IPS-20b (cell line): ENCODE results near the gene PRR7.
A peak's percentile ranks its signal among the peaks of the same experiment; 100 is the strongest.

Experiments used
- H3K27ac ChIP-seq: one replicate; pipeline ENCODE4 v1.5.1; 2013; ENCODE audit warnings: low read length
- H3K27me3 ChIP-seq: 2 replicates; pipeline ENCODE4 v1.6.1; 2013; ENCODE audit warnings: mild to moderate bottlenecking, low read length, inconsistent platforms; ENCODE audit not compliant: insufficient read depth
- H3K36me3 ChIP-seq: 2 replicates; pipeline ENCODE4 v1.6.1; 2013; ENCODE audit warnings: low read depth, mild to moderate bottlenecking, inconsistent platforms, low read length, moderate library complexity; ENCODE audit not compliant: insufficient read depth
- H3K4me1 ChIP-seq: 2 replicates; pipeline ENCODE4 v1.6.1; 2013; ENCODE audit warnings: mild to moderate bottlenecking, control low read depth, inconsistent platforms, low read length, moderate library complexity; ENCODE audit not compliant: insufficient read depth
- H3K4me3 ChIP-seq: 2 replicates; pipeline ENCODE4 v1.5.1; 2013; ENCODE audit warnings: mild to moderate bottlenecking, low read length, inconsistent platforms
- H3K9ac ChIP-seq: 2 replicates; pipeline ENCODE4 v1.6.1; 2013; ENCODE audit warnings: low read depth, mild to moderate bottlenecking, inconsistent platforms, low read length, moderate library complexity
- H3K9me3 ChIP-seq: 2 replicates; pipeline ENCODE4 v1.6.1; 2013; ENCODE audit warnings: mild to moderate bottlenecking, low read depth, low read length, inconsistent platforms; ENCODE audit not compliant: insufficient read depth

Gene PRR7

DNA sequence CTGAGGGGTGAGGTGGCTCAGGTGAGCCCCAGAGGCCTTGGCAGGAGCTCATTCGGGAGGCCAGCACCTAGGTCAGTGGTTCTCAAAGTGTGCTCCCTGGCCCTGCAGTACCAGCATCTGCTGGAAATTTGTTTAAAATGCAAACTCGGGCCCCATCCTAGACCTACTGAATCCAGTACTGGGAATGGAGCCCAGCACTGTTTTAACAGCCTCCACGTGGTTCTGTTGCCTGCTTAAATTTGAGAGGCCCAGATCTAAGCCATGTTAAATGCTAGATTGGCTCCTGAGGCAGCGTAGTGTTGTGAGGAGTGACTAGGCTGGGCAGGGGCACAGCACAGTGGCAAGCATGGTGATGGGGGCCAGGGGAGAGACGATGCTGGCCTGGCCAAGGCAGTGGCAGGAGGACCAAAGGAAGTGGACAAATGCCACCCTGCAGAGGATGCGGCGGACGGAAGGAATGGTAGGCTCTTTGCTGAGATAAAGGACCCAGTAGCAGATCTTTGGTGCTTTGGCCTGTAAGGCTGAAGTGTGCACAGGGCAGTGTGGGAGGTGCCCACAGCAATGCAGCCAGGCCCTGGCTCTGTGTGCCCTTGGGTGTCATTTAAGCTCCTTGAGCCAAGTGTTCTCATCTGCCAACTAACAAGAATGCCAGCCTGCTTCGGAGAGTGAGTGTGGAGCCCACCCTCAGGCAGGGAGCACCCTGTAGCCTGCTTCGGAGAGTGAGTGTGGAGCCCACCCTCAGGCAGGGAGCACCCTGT, 4.2 kb downstream of the PRR7 start:
- Histone ChIP-seq H3K9ac (no peak overlapping the region), H3K27me3 (peaks cover 39% of the 10 kb centered on the region), H3K27ac (no peak overlapping the region), H3K4me1 (peaks cover 6% of the 10 kb centered on the region; the same call in 1 of the 2 replicates), H3K36me3 (no peaks in the 10 kb centered on the region), H3K9me3 (no peaks in the 10 kb centered on the region), H3K4me3 (no peak overlapping the region)

- Histone ChIP-seq H3K27me3 (peaks cover 29% of the 10 kb centered on the region), H3K9me3 (no peaks in the 10 kb centered on the region), H3K36me3 (peaks cover 12% of the 10 kb centered on the region), H3K4me1 (peaks cover 10% of the 10 kb centered on the region; the same call in 1 of the 2 replicates), H3K4me3 (no peak overlapping the region), H3K27ac (no peak overlapping the region), H3K9ac (no peak overlapping the region)
Measured at GRCh38 chr5:177452688-177453638, 6.3 kb downstream of the PRR7 start.

DNA sequence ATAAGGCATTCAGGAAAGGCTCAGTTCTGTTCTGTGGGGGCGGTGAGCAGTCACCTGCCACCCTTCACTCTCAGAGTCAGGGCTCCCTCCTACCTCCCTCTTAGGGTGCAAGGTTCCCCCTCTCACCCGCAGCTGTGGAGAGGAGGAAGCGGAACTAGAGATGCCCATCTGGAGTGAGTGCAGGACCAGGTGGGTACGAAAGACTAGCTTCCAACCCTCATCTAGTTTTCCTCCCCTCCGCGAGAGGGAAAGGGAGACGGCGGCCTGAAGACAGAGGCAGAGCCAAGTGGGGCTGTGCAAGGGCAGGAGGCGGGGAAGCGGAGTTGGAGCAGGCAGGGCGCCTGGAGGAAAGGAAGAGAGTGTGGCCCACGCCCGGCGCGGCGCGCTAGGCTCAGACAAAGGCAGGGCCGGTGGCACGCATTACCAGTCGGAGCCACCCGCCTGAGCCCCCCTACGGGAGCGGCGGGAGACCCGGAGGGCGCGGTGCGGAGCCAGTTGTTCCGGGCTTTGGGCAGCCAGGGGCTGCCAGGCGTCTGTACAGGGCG, 7.3 kb downstream of the PRR7 start:
- no peak overlapping the region for H3K27ac ChIP-seq
- peaks cover 19% of the 10 kb centered on the region for H3K27me3 ChIP-seq
- H3K4me1 ChIP-seq: peaks cover 5% of the 10 kb centered on the region; the same call in 1 of the 2 replicates
- H3K4me3 ChIP-seq: peak overlapping the region; percentile 82
- peak overlapping the region; percentile 83 for H3K9ac ChIP-seq
- peaks cover 22% of the 10 kb centered on the region for H3K36me3 ChIP-seq
- no peaks in the 10 kb centered on the region for H3K9me3 ChIP-seq

DNA sequence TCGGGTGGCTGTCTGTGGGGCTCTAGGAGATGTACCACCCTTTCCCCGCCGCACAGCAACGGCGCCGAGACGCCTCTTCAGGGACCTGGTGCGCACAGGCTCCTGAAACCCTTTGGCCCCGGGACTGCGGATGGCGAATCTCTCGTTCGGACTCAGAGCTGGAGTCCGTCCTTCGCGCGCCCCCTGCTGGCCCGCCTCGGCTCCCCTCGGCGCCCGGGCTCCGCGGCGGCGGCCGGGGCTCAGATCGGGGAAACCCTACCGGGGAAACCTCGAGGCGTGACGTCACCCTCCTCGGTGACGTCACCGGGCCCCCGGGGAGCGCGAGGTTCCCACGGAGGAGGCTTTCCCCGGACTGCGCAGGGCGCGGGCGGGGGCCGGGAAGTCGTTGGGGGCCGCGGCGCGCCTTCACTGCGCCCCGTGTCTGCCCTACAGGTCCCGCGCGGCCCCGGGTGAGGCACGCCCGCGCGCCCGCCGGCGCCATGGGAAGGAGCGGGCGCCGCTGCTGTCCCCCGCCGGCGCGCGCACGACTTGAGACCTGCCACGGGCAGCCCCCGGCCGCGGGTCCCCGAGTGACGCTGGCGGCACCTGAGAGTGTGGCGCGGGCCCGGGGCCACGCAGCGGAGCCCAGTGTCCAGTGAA, 7.9 kb downstream of the PRR7 start:
- Histone ChIP-seq H3K9me3 (no peaks in the 10 kb centered on the region), H3K4me3 (peak overlapping the region; percentile 82), H3K36me3 (peaks cover 28% of the 10 kb centered on the region), H3K4me1 (peaks cover 5% of the 10 kb centered on the region; the same call in 1 of the 2 replicates), H3K27ac (no peak overlapping the region), H3K9ac (peak overlapping the region; percentile 83), H3K27me3 (peaks cover 17% of the 10 kb centered on the region)

DNA sequence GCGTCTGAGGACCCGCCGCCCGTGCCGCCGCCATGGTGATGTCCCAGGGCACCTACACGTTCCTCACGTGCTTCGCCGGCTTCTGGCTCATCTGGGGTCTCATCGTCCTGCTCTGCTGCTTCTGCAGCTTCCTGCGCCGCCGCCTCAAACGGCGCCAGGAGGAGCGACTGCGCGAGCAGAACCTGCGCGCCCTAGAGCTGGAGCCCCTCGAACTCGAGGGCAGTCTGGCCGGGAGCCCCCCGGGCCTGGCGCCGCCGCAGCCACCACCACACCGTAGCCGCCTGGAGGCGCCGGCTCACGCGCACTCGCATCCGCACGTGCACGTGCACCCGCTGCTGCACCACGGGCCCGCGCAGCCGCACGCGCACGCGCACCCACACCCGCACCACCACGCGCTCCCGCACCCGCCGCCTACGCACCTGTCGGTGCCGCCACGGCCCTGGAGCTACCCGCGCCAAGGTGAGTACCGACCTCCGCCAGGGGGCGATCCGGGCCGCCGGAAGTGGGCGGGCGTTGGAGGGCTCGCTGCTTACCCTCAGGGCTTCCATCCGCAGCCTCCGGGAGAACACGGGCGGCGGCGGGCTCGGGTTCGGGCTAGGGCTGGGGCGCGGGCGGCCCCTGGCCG, 8.5 kb downstream of the PRR7 start:
- peaks cover 34% of the 10 kb centered on the region for H3K36me3 ChIP-seq
- no peaks in the 10 kb centered on the region for H3K9me3 ChIP-seq
- peak overlapping the region; percentile 82 for H3K4me3 ChIP-seq
- H3K4me1 ChIP-seq: peaks cover 5% of the 10 kb centered on the region; the same call in 1 of the 2 replicates
- peak overlapping the region; percentile 83 for H3K9ac ChIP-seq
- no peak overlapping the region for H3K27ac ChIP-seq
- H3K27me3 ChIP-seq: peaks cover 13% of the 10 kb centered on the region

DNA sequence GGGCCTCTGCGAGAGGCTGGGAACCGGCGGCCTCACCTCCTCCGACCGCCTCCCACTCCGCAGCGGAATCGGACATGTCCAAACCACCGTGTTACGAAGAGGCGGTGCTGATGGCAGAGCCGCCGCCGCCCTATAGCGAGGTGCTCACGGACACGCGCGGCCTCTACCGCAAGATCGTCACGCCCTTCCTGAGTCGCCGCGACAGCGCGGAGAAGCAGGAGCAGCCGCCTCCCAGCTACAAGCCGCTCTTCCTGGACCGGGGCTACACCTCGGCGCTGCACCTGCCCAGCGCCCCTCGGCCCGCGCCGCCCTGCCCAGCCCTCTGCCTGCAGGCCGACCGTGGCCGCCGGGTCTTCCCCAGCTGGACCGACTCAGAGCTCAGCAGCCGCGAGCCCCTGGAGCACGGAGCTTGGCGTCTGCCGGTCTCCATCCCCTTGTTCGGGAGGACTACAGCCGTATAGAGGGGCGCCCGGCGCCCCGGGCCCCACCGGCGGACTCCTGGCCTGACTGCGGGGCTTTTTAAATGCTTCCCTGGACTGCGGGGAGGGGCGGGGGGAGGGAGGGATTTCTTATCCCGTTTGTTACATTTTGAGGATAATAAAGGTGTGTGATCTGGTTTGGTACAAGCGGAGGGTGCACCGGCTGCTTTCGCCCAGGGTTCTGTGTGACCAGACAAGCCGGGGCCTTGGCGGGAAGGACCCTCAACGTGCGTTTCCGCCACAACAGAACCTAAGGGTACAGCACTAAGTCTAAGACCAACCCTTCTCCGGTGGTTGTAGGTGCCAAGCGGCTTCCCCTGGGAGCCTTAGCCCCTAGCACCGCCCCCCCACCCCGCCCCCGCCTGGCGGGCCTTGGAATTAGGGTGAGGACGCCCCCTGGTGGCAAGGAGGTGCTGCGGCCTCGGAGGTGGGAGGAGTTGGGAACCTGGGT, 9.3 kb downstream of the PRR7 start:
- H3K4me3 ChIP-seq: peak overlapping the region; percentile 82
- peak overlapping the region; percentile 83 for H3K9ac ChIP-seq
- peaks cover 5% of the 10 kb centered on the region; the same call in 1 of the 2 replicates for H3K4me1 ChIP-seq
- peaks cover 41% of the 10 kb centered on the region for H3K36me3 ChIP-seq
- peak overlapping the region; percentile 55 for H3K27ac ChIP-seq
- H3K9me3 ChIP-seq: no peaks in the 10 kb centered on the region
- H3K27me3 ChIP-seq: peaks cover 13% of the 10 kb centered on the region

- Histone ChIP-seq H3K9ac (no peak overlapping the region), H3K4me1 (peaks cover 5% of the 10 kb centered on the region; the same call in 1 of the 2 replicates), H3K4me3 (no peak overlapping the region), H3K27me3 (peaks cover 13% of the 10 kb centered on the region), H3K36me3 (peaks cover 46% of the 10 kb centered on the region), H3K9me3 (no peaks in the 10 kb centered on the region), H3K27ac (peak overlapping the region; percentile 29)
Measured at GRCh38 chr5:177456591-177456964, 10.0 kb downstream of the PRR7 start.

DNA sequence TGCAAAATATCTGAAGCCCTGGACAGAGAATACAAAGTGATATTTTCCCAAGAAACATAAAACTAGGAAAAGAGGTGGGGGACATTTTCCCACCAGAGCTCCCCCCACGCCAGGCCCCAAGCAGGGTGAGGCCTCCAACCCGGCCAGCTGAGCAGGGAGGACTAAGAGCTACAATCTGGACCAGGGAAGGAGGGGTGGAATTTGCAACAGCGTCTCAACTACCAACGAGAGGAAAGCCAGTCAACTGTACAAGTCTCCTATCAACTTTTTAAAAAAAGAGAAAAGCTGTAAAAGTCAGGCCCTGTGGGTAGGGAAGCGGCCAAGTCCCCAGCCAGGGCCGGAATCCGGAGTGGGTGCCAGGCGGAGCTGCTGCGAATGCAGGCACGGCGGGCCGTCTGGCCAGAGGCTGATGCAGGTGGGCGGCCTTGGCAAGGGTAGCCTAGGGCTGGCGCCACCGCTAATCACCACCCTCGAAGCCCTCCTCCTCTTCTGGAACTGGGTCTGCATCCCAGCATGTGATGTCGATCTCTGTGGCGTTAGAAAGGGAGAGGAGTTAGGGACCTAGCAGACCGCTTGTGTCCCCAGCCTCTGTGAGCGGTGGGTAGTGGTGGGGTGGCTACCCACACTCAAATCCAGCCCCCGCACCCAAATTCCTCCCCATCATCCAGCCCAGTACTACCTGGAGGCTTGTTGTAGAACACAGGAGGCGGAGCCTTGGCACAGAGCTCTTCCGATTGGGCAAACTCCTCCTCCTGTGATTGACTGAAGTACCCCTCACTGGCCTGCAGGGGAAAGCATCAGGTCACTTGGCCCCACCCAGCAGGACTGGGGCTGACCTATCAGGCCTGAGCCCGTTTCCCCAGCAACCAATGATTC, 10.6 kb downstream of the PRR7 start:
- Histone ChIP-seq H3K9ac (no peak overlapping the region), H3K27me3 (peaks cover 13% of the 10 kb centered on the region), H3K9me3 (no peaks in the 10 kb centered on the region), H3K4me1 (peaks cover 5% of the 10 kb centered on the region; the same call in 1 of the 2 replicates), H3K36me3 (peaks cover 52% of the 10 kb centered on the region), H3K27ac (peak overlapping the region; percentile 29), H3K4me3 (no peak overlapping the region)

GRCh38 chr5:177457852-177458681, 11.5 kb downstream of the PRR7 start:
- Histone ChIP-seq H3K36me3 (peaks cover 60% of the 10 kb centered on the region), H3K4me1 (peaks cover 5% of the 10 kb centered on the region; the same call in 1 of the 2 replicates), H3K9me3 (no peaks in the 10 kb centered on the region), H3K27me3 (peaks cover 11% of the 10 kb centered on the region), H3K9ac (no peak overlapping the region), H3K4me3 (no peak overlapping the region), H3K27ac (no peak overlapping the region)
